CD4-positive, alpha-beta T cell treated with Interleukin-1 beta for 1 hour (primary cell): ENCODE measurements around the gene SMIM41.
A peak's percentile ranks its signal among the peaks of the same experiment; 100 is the strongest.

Experiments used
- DNase-seq, 2 donors: peaks; one replicate each; pipeline ENCODE4 v3.0.0-alpha.2; 2020 to 2022

The SMIM41 gene

DNA sequence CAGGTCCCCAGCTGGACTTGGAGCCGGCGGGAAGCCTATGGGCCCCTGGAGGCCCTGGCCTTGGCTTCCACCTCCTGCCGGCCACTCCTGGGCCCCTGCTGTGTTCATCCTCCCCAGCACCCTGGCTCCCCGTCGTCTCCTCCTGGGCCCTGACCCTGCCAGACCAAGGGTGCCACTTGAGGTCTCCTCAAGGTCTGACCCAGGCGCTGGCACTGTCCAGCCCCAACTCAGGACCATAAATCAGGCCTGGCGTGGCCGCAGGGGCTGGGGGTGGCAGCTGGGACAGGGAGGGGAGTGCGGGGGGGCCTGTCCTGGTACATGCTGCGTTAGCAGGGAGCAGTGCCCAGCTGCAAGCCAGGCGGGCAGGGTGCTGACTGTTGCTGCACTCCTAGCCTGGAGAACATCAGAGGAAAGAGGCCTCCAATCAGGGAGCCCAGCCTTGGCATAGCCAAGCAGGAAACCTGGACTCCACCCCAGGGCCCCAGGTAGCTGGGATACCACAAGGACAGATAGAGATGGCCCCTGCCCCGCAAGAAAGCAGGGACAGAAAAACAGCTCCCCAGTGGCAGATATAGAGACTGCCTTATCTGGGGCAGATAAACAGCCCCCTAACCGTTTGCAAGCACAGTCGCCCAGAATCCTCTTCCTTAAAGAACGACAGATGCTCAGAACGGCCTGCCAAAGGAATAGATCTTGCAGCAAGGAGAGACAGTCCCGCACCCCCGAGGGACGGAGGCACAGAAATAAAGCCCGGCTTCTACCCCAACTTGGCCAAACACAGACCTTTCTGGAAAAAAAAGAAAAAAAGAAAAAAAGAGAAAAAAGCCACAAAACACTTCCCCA is 16.2 kb upstream of the SMIM41 start:
- DNase-seq: no peak

DNA sequence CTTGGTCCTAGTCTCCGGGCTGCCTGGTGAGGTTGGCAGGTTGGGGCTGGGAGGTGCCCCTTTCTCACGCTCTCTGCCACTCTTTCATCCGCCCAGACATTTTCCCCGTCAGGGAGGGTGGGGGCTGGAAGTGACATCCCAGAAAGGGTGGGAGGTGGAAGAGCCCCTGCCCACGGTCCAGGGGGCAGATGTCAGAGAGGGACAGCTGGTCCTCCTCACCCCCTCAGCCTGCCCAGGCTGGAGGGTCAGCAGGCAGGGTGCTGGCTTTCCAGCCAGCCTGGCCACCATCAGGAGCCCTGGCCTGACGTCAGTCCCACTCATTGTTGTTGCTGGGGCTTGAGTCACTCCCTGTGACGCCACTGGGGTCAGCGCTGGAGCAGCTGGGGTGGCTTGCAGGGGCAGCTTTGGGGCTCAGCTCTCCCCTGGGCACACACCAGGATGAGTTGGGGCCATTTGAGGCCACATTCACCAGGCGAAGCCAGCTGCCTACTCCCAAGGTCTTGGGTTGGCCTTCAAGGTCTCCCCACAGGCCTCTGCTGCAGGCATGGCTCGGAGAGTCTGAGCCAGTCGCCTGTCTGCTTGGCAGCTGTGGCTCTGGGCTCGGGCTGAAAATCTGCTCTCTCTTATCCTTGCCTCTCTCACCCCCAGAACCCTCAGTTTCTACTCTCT is 15.4 kb upstream of the SMIM41 start:
- no peak for DNase-seq

DNA sequence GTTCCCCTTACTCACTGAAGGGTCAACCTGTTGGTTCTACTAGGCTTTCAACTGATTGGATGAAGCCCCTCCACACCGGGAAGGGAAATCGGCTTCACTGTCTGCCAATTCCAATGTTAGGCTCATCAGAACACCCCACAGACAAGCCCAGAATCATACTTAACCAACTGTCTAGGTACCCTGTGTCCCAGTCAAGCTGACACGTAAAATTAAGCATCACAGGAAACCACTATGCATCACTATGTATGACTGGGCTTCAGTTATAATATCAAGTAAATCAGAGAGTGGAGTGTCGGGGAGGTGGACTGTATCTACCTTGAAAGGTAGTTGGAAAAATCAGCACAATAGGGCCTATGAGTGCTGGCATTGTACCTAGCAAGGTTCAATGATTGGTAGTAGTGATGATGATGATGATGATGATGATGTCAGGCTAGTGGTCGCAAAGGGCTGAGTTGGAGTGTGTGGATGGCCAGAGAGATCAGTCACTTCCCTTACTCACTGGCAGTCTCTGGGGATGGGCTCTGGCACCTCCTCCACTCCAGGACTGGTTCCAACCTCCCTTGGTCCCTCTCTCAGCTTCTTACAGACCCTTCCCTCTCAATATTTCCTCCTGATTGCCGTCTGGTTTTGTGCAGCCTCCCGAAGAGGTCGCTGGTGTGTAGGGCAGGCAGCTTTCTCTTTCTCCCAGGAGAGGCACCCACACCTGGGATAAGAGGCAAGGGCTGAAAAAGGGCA is 13.0 kb upstream of the SMIM41 start:
- no peak for DNase-seq

DNA sequence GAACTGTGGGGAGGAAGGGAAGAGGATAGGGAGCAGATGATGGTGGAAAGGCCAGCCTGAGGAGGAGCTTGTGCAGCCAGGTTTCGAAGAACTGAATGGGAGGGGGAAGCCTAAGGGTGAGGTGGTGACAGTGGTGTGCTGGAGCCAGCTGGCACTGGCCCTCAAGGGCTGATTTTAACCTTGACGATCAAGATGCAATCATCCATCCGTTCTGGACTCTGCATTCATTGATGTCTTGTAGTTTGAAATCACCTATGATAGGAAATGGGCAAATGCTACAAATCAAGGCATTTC is 12.5 kb upstream of the SMIM41 start:
- DNase-seq: no peak

DNA sequence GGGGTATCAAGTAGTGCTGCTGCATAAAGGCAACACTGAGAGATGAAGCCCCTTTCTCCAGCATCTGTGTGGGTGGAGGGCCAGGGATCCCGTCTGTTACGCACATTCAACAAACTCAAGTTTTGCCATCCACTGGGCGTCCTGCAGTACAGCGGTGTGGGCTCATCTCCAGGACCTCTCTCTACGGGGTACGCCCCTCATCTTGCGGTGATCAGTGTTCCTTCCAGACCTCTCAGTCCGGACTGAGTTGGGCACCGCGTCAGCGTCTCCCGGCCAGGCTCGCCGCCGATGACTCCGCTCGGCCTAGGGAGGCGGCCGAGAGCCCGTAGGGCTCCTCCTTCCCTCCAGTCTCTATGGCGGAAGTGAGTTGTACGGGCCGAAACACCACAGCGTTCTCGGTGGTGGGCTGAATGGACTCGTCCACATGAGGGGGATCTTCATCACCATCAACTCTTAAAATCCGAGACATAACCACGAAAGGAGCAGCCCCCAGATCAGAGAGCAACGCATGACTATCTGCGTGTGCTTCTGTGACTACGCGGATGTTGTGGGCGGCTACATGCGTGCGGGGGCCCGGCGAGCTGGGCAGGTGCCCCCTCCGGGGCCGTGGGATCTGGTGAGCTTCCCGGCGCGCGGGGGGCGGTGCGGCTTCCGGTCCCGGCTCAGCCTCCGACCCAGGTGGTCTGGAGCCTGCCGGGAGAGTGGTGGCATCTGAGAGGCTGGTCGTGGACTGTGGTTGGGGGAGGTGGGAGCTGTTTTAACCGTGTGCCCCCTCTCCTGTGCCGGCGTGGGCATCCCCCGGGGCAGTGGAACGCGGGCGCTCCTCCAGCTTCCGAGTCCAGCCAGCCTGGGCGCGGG is 9.9 kb upstream of the SMIM41 start, which contains the start of gene ATG101:
ATG101 (plus strand) TSS at position 652 of the 858 bp plus-strand sequence. CDS start 3,673 bp downstream, outside the sequence.
- DNase-seq: peak; percentile 90 to 92

DNA sequence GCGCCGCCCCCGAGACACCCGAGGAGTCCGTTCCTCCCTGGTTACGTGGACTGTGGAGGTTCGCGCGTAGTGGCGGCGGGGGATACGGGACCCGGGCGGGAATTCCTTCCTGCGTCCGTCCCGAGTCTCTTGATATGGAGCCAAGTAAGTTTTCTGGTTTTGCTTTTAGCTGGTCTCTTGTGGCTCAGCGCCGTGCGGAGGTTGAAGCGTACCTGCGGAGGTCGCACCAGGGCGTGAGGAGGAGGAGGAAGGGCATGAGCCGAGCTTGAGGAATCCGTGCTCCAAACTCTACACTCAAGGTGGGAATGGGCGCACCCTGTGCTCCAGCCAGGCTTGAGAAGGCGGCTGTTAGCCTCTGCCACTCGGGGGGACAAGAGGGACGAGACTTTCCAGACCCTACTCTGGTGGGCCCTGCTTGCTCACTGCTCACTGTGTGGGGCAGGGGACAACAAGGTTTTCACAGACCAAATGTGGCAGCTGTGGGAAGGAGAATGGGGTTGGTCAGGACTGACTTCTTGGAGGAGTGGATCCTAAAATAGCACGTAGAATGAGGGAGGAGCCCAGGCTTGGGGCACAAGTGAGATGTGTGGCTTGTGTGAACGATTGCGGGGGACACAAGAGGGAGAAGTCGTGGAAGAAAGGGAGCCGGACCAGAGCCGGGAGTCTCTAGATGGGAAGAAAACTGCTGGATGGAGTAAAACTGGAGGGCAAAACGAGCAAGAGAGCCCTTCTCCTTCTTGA is 9.1 kb upstream of the SMIM41 start:
- DNase-seq: no peak

DNA sequence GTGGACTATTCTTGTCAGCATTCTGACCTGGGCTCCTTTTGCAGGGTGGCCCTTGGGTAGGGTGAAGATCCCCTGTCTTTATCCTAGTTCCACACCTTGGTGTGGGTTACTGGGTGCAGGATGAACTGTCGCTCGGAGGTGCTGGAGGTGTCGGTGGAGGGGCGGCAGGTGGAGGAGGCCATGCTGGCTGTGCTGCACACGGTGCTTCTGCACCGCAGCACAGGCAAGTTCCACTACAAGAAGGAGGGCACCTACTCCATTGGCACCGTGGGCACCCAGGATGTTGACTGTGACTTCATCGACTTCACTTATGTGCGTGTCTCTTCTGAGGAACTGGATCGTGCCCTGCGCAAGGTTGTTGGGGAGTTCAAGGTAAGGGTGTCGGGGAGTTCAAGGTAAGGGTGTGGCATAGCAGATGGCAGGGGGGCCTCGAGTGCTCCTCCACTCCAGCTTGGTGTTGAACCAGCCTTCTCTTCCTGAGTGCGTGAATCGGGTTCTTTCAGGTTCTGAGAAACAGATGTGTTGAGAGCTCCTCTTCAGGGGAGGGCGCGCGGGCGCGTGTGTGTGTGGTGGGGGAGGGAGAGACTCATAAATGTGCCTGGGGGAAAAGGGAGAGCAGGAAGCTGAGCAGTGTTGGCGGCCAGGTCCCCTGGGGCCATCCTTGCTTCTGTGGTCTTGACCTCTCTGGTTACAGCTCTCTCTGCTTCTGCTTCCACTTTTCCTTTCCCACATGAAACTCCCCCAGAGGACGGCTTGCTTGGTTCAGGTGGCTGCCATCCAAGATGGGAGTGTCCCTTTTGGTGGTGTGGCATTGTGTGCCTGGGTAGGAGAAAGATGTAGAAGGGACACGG is 5.7 kb upstream of the SMIM41 start:
- no peak for DNase-seq

DNA sequence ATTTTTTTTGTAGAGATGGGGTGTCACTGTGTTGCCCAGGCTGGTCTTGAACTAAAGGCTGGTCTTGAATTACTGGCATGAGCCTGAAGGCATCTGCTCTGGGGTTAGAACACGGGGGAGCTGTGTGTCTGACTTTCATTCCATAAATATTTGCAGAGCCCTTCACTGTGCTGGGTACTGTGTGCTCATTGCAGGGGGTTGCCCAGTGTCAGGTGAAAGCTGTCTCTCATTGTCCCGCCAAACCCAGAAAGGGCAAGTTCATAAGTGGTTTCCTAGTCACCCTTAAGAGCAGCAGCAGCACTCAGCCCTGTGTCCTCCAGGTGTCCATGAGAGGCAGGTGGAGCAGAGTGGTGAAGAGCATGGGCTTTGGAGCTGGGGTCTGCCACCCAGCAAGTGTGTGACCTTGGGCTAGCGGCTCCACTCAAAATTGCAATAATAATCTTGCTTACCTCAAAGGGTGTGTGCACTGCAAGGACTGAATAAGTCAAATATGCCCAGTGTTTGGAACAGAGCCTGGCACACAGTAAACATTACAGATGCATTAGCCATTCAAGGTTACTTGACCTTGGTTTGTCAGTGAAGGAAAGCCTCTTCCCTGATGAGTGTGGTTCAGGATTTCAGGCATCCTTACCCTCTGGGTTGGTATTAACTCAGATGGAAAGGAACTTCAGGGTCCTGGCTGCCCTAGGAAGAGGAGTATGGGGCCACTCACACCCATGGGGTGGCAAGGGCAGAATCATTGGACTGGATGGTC is 4.4 kb upstream of the SMIM41 start:
- DNase-seq: no peak

DNA sequence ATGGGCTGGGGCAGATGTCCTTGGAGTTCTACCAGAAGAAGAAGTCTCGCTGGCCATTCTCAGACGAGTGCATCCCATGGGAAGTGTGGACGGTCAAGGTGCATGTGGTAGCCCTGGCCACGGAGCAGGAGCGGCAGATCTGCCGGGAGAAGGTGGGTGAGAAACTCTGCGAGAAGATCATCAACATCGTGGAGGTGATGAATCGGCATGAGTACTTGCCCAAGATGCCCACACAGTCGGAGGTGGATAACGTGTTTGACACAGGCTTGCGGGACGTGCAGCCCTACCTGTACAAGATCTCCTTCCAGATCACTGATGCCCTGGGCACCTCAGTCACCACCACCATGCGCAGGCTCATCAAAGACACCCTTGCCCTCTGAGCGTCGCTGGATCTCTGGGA is 2.7 kb upstream of the SMIM41 start:
- no peak for DNase-seq

DNA sequence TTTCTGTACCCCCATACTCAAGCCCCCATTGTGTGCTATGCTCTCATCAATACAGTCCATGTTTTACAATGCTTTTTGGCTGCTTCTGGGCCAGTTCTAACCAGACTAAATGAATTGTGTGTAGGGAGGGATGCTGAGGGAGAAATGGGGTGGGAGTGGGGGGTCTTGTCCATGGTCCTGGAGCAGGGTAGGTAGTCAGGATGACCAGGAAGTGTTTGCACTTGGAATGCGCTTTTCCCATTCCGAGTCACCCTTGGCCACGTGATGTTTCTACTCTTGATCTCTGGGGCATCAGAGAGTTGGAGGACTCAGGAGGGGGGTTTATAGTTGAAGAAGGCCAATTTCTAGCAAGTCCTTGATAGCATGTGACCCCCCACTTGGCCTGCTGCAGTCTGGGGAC is 1.2 kb upstream of the SMIM41 start:
- no peak for DNase-seq

DNA sequence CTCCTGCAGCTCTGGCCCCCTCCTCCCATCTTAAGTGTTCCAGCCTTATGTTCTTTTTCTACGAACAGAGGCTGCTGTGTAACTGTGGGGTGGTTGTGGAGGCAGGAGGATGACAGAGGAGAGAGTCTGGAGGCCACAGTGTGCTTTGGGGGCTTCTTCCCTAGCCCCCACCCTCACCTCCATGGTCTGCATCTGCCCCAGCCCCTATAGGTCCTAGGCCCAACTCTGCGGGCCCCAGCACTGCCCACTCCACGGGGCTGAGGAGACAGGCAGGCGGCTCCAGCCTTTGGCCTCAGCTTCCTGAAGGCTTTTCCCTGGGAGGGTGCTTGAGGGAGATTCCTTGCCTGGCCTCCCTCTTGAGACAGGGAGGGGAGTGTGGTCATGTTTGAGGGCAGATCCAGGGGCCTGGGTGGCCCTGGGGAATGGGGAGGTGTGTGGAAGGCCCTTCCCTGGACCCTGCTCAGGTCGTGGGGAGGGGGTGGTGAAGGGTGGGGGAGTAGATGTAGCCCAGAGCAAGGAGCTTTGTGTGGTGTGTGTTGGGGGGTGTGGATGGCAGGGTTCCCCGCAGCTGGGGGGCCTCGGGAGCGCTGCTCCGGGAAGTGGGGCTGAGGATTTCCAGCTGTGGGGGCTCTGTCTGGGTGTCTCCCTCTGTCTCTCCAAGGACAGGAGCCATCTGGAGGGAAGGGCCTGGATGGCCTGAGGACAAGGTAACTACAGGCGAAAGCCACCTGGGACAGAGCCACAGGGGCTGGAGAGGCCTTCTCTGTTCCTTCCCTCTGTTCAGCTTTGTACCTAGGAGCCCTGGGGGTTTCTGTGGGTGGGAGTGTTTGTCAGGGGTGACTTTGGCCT is 1.1 kb downstream of the SMIM41 start:
- DNase-seq: no peak

DNA sequence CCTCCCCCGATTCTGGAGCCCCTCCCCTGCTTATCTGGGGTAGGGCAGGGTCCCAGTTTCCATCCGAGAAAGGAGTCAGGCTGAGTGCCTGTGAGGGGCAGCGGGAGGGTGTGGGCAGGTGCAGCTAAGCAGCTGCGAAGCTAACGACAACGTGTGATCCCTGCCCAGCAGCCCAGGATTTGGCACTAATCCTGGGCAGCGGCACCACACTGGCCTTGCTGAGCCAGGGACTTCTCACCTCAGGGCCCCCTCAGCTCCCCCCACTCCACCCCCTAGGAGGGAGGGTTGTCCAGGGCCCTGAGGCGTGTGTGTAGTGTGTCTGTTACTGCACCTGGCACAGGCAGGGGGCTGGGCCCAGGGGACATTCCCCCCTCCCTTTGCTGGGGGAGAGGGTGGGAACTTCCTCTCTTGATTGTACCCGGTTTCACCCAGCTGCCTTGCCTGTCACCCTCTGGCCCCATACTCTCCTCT is 1.8 kb downstream of the SMIM41 start:
- peak in 1 of 2 donors; percentile 78 for DNase-seq

DNA sequence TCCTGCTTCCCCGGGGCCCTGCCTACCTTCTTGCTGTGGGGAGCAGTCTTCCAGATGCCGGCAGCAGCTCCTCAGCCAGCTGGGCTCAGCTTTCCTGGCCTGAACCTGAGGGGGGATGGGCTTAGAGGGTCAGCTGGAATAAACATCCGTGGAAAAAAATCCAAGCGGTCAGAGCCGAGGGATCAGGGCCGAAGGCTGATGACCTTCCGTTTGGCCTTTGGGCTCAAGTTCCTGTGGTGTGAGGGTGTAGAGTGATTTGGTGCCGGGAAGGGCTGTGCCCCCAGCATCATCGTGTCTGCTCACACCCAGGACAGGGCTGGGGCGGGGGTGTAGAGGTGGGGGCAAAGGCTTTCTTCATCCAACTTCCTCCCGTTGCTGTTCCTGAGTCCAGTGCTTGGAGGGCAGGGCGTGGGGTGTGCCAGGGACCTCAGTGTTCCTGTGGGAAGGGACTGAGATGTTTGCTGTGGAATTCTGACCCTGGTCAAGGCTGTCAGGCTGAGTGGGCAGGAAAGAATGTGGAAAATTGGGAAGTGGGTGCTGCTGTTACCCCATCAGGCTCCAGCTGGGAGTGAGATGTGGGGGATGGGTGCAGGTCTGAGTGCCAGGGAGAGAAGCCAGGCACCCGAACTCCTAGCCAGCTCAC is 2.6 kb downstream of the SMIM41 start:
- DNase-seq: no peak

DNA sequence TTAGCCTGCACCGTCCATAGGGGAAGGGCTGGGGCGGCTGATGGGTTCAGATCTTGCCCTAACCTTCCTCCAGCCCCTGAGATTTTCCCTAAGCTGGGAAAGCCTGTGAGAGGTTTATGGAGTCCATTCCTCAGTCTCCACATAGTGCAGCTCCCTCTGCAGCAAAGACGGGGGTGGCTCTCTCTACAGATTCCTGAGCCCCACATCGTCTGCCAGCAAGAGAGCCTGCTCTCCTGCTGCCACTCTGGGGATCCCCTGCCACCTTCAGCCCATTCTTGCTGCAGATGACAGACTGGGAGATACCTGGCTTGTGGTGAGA is 3.1 kb downstream of the SMIM41 start:
- DNase-seq: no peak

DNA sequence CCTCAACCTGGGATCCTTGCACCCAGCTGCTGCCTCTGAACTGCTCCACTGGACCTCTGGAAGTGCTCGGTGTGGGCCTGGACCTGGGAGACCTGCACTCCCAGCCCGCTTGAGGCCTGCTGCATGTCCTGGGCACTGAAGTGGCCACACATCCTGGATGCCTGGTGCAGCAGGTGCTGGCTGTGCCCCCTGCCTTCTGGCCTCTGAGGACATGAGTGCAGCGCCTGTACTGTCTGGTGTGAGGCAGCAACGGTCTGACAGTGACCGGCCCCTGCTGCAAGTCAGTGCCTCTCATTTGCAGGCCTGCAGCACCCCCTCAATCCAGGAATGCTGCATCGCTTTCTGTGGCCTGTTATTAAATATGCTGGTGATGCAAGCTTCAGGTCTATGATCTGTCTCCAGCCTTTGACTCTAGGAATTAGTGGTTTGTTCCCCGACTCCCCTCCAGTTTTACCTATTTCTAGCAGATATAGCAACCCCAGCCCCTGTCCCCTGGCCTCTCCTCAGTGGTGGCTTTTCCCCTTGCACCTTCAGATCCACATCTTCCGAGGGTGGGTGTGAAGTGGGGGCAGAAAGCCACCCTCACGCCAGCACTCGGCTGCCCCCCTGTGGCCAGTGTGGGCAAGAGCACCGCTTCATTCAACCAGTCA is 3.6 kb downstream of the SMIM41 start:
- DNase-seq: peak; percentile 69 to 74

DNA sequence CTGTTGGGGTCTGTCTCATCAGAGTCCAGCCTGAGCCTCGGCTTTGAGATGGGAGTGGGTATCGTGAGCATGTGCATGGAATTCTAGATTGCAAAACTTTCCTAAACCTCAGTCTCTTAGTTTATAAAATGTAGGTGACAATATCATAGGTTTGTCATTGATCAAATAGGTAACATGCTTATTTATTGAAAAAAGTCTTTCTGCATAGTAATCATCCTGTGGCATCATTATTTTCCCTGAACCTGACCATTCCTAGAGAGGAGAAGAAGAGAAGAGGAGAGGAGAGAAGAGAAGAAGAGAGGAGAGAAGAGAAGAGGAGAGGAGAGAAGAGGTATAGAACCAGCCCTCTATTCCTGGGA is 4.1 kb downstream of the SMIM41 start:
- no peak for DNase-seq

DNA sequence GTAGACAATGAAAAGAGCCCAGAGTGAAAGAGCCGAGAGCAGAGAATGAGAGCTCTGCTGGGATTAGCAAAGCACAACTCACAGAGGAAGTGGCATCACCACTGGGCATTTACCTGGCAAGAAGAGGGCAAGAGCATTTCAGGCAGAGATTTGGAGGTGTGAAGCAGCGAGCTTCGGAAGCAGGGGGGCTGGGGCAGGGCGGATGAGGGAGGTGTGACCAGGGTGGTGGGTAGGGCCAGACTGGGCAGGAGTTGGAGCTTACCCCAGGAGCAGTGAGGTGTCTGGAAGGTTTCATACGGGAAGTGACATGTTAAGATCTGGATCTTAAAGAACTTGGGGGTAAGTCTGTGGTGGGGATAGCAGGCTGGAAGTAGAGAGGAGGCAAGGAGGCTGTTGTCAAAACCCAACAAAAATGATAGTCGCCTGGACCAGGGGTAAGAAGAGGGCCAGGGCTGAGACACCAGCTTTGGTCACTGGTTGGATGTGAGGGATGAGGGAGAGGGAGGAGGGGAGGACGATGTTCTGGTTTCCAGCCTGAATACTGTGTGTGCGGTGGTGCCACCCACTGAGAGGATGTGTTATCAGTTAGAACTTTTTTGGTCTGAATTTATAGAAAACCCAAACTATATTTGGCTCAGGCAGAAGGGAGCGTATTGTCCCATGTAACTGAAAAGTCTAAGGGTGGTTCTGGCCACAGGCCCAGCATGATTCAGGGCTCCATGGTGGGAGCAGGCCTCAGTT is 5.2 kb downstream of the SMIM41 start:
- DNase-seq: no peak

DNA sequence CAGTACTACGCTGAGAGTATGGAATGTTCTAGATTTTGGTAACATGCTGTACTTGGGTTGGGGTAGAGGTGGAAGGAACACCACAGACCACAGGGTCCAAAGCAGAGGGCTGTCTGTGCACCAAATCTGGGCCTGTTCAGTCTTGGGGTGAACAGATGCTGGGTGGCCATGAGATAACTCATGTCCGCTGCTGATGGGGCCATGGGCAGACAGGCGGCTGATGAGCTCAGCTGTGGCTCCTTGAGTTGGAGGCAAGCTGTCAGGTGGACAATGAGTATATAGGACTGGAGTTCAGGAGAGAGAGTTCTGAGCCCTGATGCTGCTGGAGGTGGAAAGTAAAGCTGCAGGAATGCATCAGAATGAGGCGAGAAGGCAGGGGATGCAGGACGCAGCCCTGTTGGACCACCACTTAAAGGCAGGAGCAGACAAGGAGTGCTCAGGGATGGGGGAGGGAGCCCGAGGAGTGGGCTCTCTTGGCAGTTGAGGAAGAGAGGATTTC is 6.2 kb downstream of the SMIM41 start:
- DNase-seq: no peak
